HepG2 (cell line): ENCODE data around the gene ABHD12. TPM values are rescaled to one million over a fixed set of nuclear protein-coding genes. Genes with fewer than 3 reads are reported as not detected.

ENCODE experiments used
- AGO1 ChIP-seq: fragments of 200-400 bp; formaldehyde crosslinking; IDR thresholded peaks from 2 replicates; pipeline ENCODE4 v1.6.1; 2017; ENCODE audit warnings: mild to moderate bottlenecking, low read depth, low read length, moderate library complexity; ENCODE audit not compliant: poor library complexity, severe bottlenecking
- HOXA3 ChIP-seq: sonication (generic); formaldehyde crosslinking; IDR thresholded peaks from 2 replicates; pipeline ENCODE4 v1.5.0; 2020; ENCODE audit warnings: missing genetic modification reagents
- IKZF1 ChIP-seq: fragments of 450-650 bp; IDR thresholded peaks from 2 replicates; pipeline ENCODE4 v1.7.1; 2016
- IKZF4 ChIP-seq: sonication (generic); formaldehyde crosslinking; IDR thresholded peaks from 2 replicates; pipeline ENCODE4 v1.5.1; 2020; ENCODE audit warnings: borderline replicate concordance, mild to moderate bottlenecking, low read depth, missing genetic modification reagents; ENCODE audit errors: not compliant biosample characterization
- KLF16 ChIP-seq, 2 experiments: sonication (generic) in 1 of 2; formaldehyde crosslinking in 1 of 2; IDR thresholded peaks; 2 replicates each; pipeline versions ENCODE4 v1.6.1 to v1.8.0; 2016 to 2023; ENCODE audit warnings: missing genetic modification reagents in 2 of 2, missing compliant biosample characterization in 1 of 2
- MAF1 ChIP-seq: sonication (generic); formaldehyde crosslinking; IDR thresholded peaks from 2 replicates; pipeline ENCODE4 v1.5.0; 2020; ENCODE audit warnings: missing genetic modification reagents, borderline replicate concordance
- MAFF ChIP-seq: IDR thresholded peaks from 2 replicates; pipeline ENCODE4 v1.6.1; 2011; ENCODE audit warnings: low read depth, low read length, improper control_type of control experiment
- NFKBIZ ChIP-seq: IDR thresholded peaks from 2 replicates; pipeline ENCODE4 v1.6.1; 2018; ENCODE audit warnings: missing genetic modification reagents, missing compliant biosample characterization
- RFXAP ChIP-seq: sonication (generic); formaldehyde crosslinking; IDR thresholded peaks from 2 replicates; pipeline ENCODE4 v1.4.0; 2020; ENCODE audit warnings: missing genetic modification reagents, borderline replicate concordance
- RXRB ChIP-seq: IDR thresholded peaks from 2 replicates; pipeline ENCODE4 v1.6.1; 2016; ENCODE audit warnings: borderline replicate concordance, missing genetic modification reagents, missing compliant biosample characterization
- SMAD3 ChIP-seq: sonication (generic); formaldehyde crosslinking; IDR thresholded peaks from 2 replicates; pipeline ENCODE4 v1.4.0; 2020; ENCODE audit warnings: missing genetic modification reagents
- SMC3 ChIP-seq: IDR thresholded peaks from 2 replicates; pipeline ENCODE4 v1.6.1; 2011; ENCODE audit warnings: low read length, improper control_type of control experiment
- SRSF1 ChIP-seq: fragments of 200-400 bp; formaldehyde crosslinking; optimal IDR thresholded peaks from 2 replicates; pipeline ENCODE3; 2017; ENCODE audit warnings: mild to moderate bottlenecking, low read depth, low read length, moderate library complexity
- STAT5B ChIP-seq: sonication (generic); formaldehyde crosslinking; IDR thresholded peaks from 2 replicates; pipeline ENCODE4 v1.4.0; 2020; ENCODE audit warnings: missing genetic modification reagents
- TAF1 ChIP-seq: sonication (generic); formaldehyde crosslinking; IDR thresholded peaks from 2 replicates; pipeline ENCODE4 v1.4.0; 2020; ENCODE audit warnings: missing genetic modification reagents
- ZBTB21 ChIP-seq: sonication (generic); formaldehyde crosslinking; IDR thresholded peaks from 2 replicates; pipeline ENCODE4 v1.4.0; 2020; ENCODE audit warnings: missing genetic modification reagents
- ZC3H4 ChIP-seq: sonication (generic); formaldehyde crosslinking; IDR thresholded peaks from 2 replicates; pipeline ENCODE4 v1.4.0; 2020; ENCODE audit warnings: missing genetic modification reagents, borderline replicate concordance
- ZNF225 ChIP-seq: sonication (generic); formaldehyde crosslinking; IDR thresholded peaks from 2 replicates; pipeline ENCODE4 v1.4.0; 2020; ENCODE audit warnings: mild to moderate bottlenecking, missing genetic modification reagents
- ZNF337 ChIP-seq: sonication (generic); formaldehyde crosslinking; IDR thresholded peaks from 2 replicates; pipeline ENCODE4 v1.5.1; 2020; ENCODE audit warnings: missing genetic modification reagents, low read depth, mild to moderate bottlenecking, borderline replicate concordance
- polyA plus RNA-seq, 8 experiments: library from polyadenylated mRNA; depleted of rRNA in 3 of 8; stranded (reverse) in 7 of 8; unstranded in 1 of 8; fragments of >200 nt; fragmentation: Illumina TruSeq in 4 of 8; extraction: Trizol in 4 of 8; gene quantifications; 2 replicates each; pipeline versions ENCODE4 v1.2.1 to v1.2.3, GENCODE V29; 2011 to 2016; ENCODE audit warnings: low read depth in 4 of 8, missing spikeins in 1 of 8, mixed read lengths in 1 of 8; ENCODE audit not compliant: insufficient read depth in 1 of 8
- total RNA-seq, 5 experiments: library from RNA; depleted of rRNA; stranded (reverse); fragments of >200 nt; fragmentation: Illumina TruSeq; extraction: Trizol; gene quantifications; 2 replicates each; pipeline ENCODE4 v1.2.3, GENCODE V29; 2016; ENCODE audit warnings: low read depth in 1 of 5
- TF ChIP-seq, protein P1 (sequence below): IDR thresholded peaks from 2 replicates; pipeline ENCODE4 v1.6.1; 2016; ENCODE audit warnings: mild to moderate bottlenecking
- TF ChIP-seq, protein P2 (sequence below): sonication (generic); formaldehyde crosslinking; IDR thresholded peaks from 2 replicates; pipeline ENCODE4 v1.4.0; 2020; ENCODE audit warnings: mild to moderate bottlenecking, low read depth, missing genetic modification reagents
- TF ChIP-seq, protein P3 (sequence below): sonication (generic); formaldehyde crosslinking; IDR thresholded peaks from 2 replicates; pipeline ENCODE4 v1.4.0; 2020; ENCODE audit warnings: missing genetic modification reagents
- TF ChIP-seq, protein P4 (sequence below): sonication (generic); formaldehyde crosslinking; IDR thresholded peaks from 2 replicates; pipeline ENCODE4 v1.5.0; 2020; ENCODE audit warnings: missing genetic modification reagents

The ABHD12 gene
- total and polyA plus RNA-seq, 2 of the 13 experiments (the other 11 are each of a cell fraction or from before 2014, with no cell fraction given): 23.5 to 72.1 TPM

DNA sequence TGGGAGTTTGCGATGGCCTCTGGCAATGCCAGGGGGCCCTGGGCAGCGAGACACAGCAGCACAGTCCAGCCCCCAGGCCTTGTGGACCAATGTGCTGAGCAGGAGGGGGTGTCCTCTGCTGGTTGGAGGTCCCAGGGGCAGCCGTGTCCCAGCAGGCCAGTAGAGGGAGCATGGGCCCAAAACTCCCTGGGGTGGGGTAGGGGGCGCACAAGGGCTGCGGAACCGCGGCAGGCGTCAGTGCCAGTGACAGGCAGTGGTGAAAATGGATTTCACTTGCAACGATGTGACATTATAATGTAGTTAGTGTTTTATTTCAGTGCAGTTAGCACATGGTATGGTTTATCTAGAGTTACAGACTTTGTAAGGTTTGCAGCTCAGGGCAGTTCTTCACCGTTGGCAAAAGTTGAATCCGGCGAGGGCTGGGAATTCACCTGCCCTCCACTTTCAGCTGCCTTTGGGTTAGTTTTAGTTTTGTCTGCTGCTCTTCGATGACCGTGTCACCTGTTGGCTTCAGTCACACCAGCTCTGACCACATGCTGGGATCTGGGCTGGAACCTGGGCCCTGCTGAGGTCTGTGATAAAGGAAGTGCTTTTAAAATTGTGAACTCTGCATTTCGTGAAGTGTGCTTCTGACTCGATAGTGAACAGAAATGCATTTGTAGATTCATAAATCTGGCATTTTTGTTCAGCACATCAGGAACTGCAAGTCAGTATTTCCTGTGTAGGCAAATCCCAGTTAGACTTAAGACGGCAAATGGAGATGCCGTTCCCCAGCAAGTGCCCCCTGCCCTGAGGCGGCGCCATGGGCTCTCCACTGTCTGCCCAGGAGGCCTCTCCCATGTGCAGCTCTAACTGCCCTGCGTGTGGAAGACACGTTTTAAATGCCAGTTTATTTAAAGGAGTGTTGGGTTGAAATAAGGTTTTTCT lies 95.9 kb downstream of the ABHD12 start (continued):
- TF ChIP-seq, protein P1, sequence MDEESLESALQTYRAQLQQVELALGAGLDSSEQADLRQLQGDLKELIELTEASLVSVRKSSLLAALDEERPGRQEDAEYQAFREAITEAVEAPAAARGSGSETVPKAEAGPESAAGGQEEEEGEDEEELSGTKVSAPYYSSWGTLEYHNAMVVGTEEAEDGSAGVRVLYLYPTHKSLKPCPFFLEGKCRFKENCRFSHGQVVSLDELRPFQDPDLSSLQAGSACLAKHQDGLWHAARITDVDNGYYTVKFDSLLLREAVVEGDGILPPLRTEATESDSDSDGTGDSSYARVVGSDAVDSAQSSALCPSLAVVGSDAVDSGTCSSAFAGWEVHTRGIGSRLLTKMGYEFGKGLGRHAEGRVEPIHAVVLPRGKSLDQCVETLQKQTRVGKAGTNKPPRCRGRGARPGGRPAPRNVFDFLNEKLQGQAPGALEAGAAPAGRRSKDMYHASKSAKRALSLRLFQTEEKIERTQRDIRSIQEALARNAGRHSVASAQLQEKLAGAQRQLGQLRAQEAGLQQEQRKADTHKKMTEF (CRISPR knock-in tag): peak; percentile 69
- TF ChIP-seq STAT5B (CRISPR knock-in tag) (0 out of 2 replicates have a peak, but pooled peaks have one; percentile 73), NFKBIZ (CRISPR knock-in tag) (0 out of 2 replicates have a peak, but pooled peaks have one; percentile 34), MAFF (no peak), ZBTB21 (CRISPR knock-in tag) (0 out of 2 replicates have a peak, but pooled peaks have one; percentile 28), ZC3H4 (CRISPR knock-in tag) (0 out of 2 replicates have a peak, but pooled peaks have one; percentile 25), SMAD3 (0 out of 2 replicates have a peak, but pooled peaks have one; percentile 64), RXRB (CRISPR knock-in tag) (peak; percentile 78; the same call in 1 of the 2 replicates), MAF1 (CRISPR knock-in tag) (peak; percentile 56; the same call in 1 of the 2 replicates), IKZF4 (peak; percentile 70), HOXA3 (peak; percentile 86), ZNF225 (CRISPR knock-in tag) (0 out of 2 replicates have a peak, but pooled peaks have one; percentile 60), KLF16 (CRISPR knock-in tag; IDR thresholded peaks at IDR 0.05) (peak in 1 of 2 experiments; percentile 86; a peak in 2 of 4 replicates), SMC3 (peak; percentile 79; the same call in 1 of the 2 replicates), ZNF337 (CRISPR knock-in tag) (no peak; the same call in 1 of the 2 replicates), SRSF1 (peak; percentile 69), TAF1 (CRISPR knock-in tag) (no peak), AGO1 (peak; percentile 77), RFXAP (CRISPR knock-in tag) (peak; percentile 57; the same call in 1 of the 2 replicates), IKZF1 (no peak)
- TF ChIP-seq, protein P2, sequence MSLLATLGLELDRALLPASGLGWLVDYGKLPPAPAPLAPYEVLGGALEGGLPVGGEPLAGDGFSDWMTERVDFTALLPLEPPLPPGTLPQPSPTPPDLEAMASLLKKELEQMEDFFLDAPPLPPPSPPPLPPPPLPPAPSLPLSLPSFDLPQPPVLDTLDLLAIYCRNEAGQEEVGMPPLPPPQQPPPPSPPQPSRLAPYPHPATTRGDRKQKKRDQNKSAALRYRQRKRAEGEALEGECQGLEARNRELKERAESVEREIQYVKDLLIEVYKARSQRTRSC (CRISPR knock-in tag): 0 out of 2 replicates have a peak, but pooled peaks have one; percentile 71
- TF ChIP-seq, protein P3, sequence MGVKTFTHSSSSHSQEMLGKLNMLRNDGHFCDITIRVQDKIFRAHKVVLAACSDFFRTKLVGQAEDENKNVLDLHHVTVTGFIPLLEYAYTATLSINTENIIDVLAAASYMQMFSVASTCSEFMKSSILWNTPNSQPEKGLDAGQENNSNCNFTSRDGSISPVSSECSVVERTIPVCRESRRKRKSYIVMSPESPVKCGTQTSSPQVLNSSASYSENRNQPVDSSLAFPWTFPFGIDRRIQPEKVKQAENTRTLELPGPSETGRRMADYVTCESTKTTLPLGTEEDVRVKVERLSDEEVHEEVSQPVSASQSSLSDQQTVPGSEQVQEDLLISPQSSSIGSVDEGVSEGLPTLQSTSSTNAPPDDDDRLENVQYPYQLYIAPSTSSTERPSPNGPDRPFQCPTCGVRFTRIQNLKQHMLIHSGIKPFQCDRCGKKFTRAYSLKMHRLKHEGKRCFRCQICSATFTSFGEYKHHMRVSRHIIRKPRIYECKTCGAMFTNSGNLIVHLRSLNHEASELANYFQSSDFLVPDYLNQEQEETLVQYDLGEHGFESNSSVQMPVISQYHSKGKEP (CRISPR knock-in tag): 0 out of 2 replicates have a peak, but pooled peaks have one; percentile 71
- TF ChIP-seq, protein P4, sequence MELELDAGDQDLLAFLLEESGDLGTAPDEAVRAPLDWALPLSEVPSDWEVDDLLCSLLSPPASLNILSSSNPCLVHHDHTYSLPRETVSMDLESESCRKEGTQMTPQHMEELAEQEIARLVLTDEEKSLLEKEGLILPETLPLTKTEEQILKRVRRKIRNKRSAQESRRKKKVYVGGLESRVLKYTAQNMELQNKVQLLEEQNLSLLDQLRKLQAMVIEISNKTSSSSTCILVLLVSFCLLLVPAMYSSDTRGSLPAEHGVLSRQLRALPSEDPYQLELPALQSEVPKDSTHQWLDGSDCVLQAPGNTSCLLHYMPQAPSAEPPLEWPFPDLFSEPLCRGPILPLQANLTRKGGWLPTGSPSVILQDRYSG (CRISPR knock-in tag): no peak
